ENCODE data around the gene TNN.

DNA sequence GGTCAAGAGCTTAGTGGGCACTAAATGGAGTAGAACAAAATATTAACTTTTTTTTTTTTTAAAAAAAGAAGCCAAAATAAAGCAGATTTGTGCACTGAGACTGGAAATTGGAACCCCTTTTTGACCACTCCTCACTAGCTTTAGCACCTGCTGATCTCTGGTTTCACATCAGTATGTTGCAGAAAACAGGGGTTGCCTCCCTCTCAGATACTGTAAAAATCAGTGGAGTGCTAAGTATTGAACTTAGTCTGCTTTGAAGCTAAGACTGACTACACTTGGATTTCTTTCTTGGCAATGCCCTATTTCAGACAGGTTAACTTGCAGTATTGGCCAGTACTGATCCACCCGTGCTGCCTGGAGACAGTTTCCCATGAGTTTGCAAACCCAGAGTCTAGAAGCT is 127.6 kb downstream of the TNN start:
- no peak for TF ChIP-seq GATA2 (IDR thresholded peaks at IDR 0.05; ENCODE audit: low read depth, low read length)
- TF ChIP-seq GATA3 (IDR thresholded peaks at IDR 0.05; ENCODE audit: low read depth, low read length), result no peak
